ENCODE data around the gene SENP2. TPM values are rescaled to one million over a fixed set of nuclear protein-coding genes. Genes with fewer than 3 reads are reported as not detected.

The SENP2 gene
- total RNA-seq (29.1 TPM), polyA plus RNA-seq (12.4 TPM)
- long read RNA-seq, donor 1, full-length matches to known transcripts, result 1 of 1 reads
- long read RNA-seq, donor 1, partial matches to known transcripts, result 0 of 1 reads
- long read RNA-seq, donor 1, other reads (novel, unspliced or antisense), result 0 of 1 reads
- long read RNA-seq, donor 2, result 0 reads
- long read RNA-seq, donor 3, full-length matches to known transcripts, result 1 of 1 reads
- long read RNA-seq, donor 3, partial matches to known transcripts, result 0 of 1 reads
- long read RNA-seq, donor 3, other reads (novel, unspliced or antisense), result 0 of 1 reads
- long read RNA-seq, donor 4, result 0 reads
- long read RNA-seq, donor 5, full-length matches to known transcripts, result 1 of 1 reads
- long read RNA-seq, donor 5, partial matches to known transcripts, result 0 of 1 reads
- long read RNA-seq, donor 5, other reads (novel, unspliced or antisense), result 0 of 1 reads
- long read RNA-seq, donor 6, full-length matches to known transcripts, result 3 of 3 reads
- long read RNA-seq, donor 6, partial matches to known transcripts, result 0 of 3 reads
- long read RNA-seq, donor 6, other reads (novel, unspliced or antisense), result 0 of 3 reads
- long read RNA-seq, donor 7, full-length matches to known transcripts, result 2 of 2 reads
- long read RNA-seq, donor 7, partial matches to known transcripts, result 0 of 2 reads
- long read RNA-seq, donor 7, other reads (novel, unspliced or antisense), result 0 of 2 reads
- long read RNA-seq, donor 8, result 0 reads
- long read RNA-seq, donor 9, full-length matches to known transcripts, result 4 of 4 reads
- long read RNA-seq, donor 9, partial matches to known transcripts, result 0 of 4 reads
- long read RNA-seq, donor 9, other reads (novel, unspliced or antisense), result 0 of 4 reads
- long read RNA-seq, donor 10, full-length matches to known transcripts, result 5 of 5 reads
- long read RNA-seq, donor 10, partial matches to known transcripts, result 0 of 5 reads
- long read RNA-seq, donor 10, other reads (novel, unspliced or antisense), result 0 of 5 reads

GRCh38 chr3:185585859-185586685 lies at the start of gene SENP2:
Gene SENP2, plus strand, starts transcription at chr3:185586295. Its CDS starts 119 bp downstream, at chr3:185586414.
- under 1% methylated on average over 64 of the region's 64 CpGs for WGBS
- Histone ChIP-seq H3K27me3 (ENCODE audit: control insufficient read depth in 2 of 2, insufficient read depth in 1 of 2, low read length in 1 of 2) (no peaks in the 10 kb centered on the region), H3K27ac (ENCODE audit: low read depth in 1 of 2, low read length in 1 of 2) (peak within 1 kb of the TSS; percentile 93 to 96), H3K4me3 (ENCODE audit: low read length in 2 of 2) (peak within 1 kb of the TSS; percentile 73), H3K9me3 (ENCODE audit: control insufficient read depth in 2 of 2, insufficient read depth in 1 of 2, low read length in 1 of 2) (no peaks in the 10 kb centered on the region), H3K36me3 (ENCODE audit: control insufficient read depth in 2 of 2, insufficient read depth in 2 of 2, low read length in 1 of 2) (peaks cover 0 to 6% of the 10 kb centered on the region in 2 donors), H3K4me1 (ENCODE audit: control insufficient read depth in 2 of 2, insufficient read depth in 2 of 2, low read length in 2 of 2) (peaks cover 9 to 18% of the 10 kb centered on the region in 2 donors)
- DNase-seq (ENCODE audit: low read depth in 6 of 9, low spot score in 9 of 9), result peak; percentile 97 to 99 (median 98)

- Histone ChIP-seq H3K4me3 (ENCODE audit: low read length in 2 of 2) (no peak overlapping the region), H3K27me3 (ENCODE audit: control insufficient read depth in 2 of 2, insufficient read depth in 1 of 2, low read length in 1 of 2) (no peaks in the 10 kb centered on the region), H3K27ac (ENCODE audit: low read depth in 1 of 2, low read length in 1 of 2) (peak overlapping the region in 1 of 2 donors; percentile 32), H3K9me3 (ENCODE audit: control insufficient read depth in 2 of 2, insufficient read depth in 1 of 2, low read length in 1 of 2) (no peaks in the 10 kb centered on the region), H3K4me1 (ENCODE audit: control insufficient read depth in 2 of 2, insufficient read depth in 2 of 2, low read length in 2 of 2) (peaks cover 0 to 6% of the 10 kb centered on the region in 2 donors), H3K36me3 (ENCODE audit: control insufficient read depth in 2 of 2, insufficient read depth in 2 of 2, low read length in 1 of 2) (no peaks in the 10 kb centered on the region)
- DNase-seq (ENCODE audit: low read depth in 6 of 9, low spot score in 9 of 9), result peak in 3 of 9 donors; percentile 5 to 43 (median 18)
- 48% methylated on average over 9 of the region's 9 CpGs for WGBS
Measured at GRCh38 chr3:185537369-185537970, 48.6 kb upstream of the SENP2 start.

- 89% methylated on average over 2 of the region's 2 CpGs for WGBS
Measured at GRCh38 chr3:185539934-185540333, 46.2 kb upstream of the SENP2 start.

GRCh38 chr3:185540695-185541094 lies 45.4 kb upstream of the SENP2 start:
- no peaks in the 10 kb centered on the region for H3K27me3 ChIP-seq (ENCODE audit: control insufficient read depth in 2 of 2, insufficient read depth in 1 of 2, low read length in 1 of 2)
- H3K4me3 ChIP-seq (ENCODE audit: low read length in 2 of 2), result no peak overlapping the region
- WGBS, result 96% methylated on average over 7 of the region's 7 CpGs
- no peak for DNase-seq (ENCODE audit: low read depth in 6 of 9, low spot score in 9 of 9)
- no peaks in the 10 kb centered on the region for H3K36me3 ChIP-seq (ENCODE audit: control insufficient read depth in 2 of 2, insufficient read depth in 2 of 2, low read length in 1 of 2)
- H3K4me1 ChIP-seq (ENCODE audit: control insufficient read depth in 2 of 2, insufficient read depth in 2 of 2, low read length in 2 of 2), result peaks cover 0 to 6% of the 10 kb centered on the region in 2 donors
- no peak overlapping the region for H3K27ac ChIP-seq (ENCODE audit: low read depth in 1 of 2, low read length in 1 of 2)
- no peaks in the 10 kb centered on the region for H3K9me3 ChIP-seq (ENCODE audit: control insufficient read depth in 2 of 2, insufficient read depth in 1 of 2, low read length in 1 of 2)

More at GRCh38 chr3:185539934-185540333, 46.2 kb upstream of the SENP2 start:
- Histone ChIP-seq H3K4me3 (ENCODE audit: low read length in 2 of 2) (no peak overlapping the region), H3K27ac (ENCODE audit: low read depth in 1 of 2, low read length in 1 of 2) (no peak overlapping the region), H3K36me3 (ENCODE audit: control insufficient read depth in 2 of 2, insufficient read depth in 2 of 2, low read length in 1 of 2) (no peaks in the 10 kb centered on the region), H3K4me1 (ENCODE audit: control insufficient read depth in 2 of 2, insufficient read depth in 2 of 2, low read length in 2 of 2) (peaks cover 0 to 6% of the 10 kb centered on the region in 2 donors), H3K9me3 (ENCODE audit: control insufficient read depth in 2 of 2, insufficient read depth in 1 of 2, low read length in 1 of 2) (no peaks in the 10 kb centered on the region), H3K27me3 (ENCODE audit: control insufficient read depth in 2 of 2, insufficient read depth in 1 of 2, low read length in 1 of 2) (no peaks in the 10 kb centered on the region)
- DNase-seq (ENCODE audit: low read depth in 6 of 9, low spot score in 9 of 9), result no peak

- Histone ChIP-seq H3K36me3 (ENCODE audit: control insufficient read depth in 2 of 2, insufficient read depth in 2 of 2, low read length in 1 of 2) (no peaks in the 10 kb centered on the region), H3K4me1 (ENCODE audit: control insufficient read depth in 2 of 2, insufficient read depth in 2 of 2, low read length in 2 of 2) (no peaks in the 10 kb centered on the region), H3K27ac (ENCODE audit: low read depth in 1 of 2, low read length in 1 of 2) (no peak overlapping the region), H3K27me3 (ENCODE audit: control insufficient read depth in 2 of 2, insufficient read depth in 1 of 2, low read length in 1 of 2) (no peaks in the 10 kb centered on the region), H3K4me3 (ENCODE audit: low read length in 2 of 2) (no peak overlapping the region), H3K9me3 (ENCODE audit: control insufficient read depth in 2 of 2, insufficient read depth in 1 of 2, low read length in 1 of 2) (no peaks in the 10 kb centered on the region)
- no peak for DNase-seq (ENCODE audit: low read depth in 6 of 9, low spot score in 9 of 9)
- 88% methylated on average over 3 of the region's 3 CpGs for WGBS
Measured at GRCh38 chr3:185549122-185549521, 37.0 kb upstream of the SENP2 start.

- 78% methylated on average over 3 of the region's 3 CpGs for WGBS
- H3K36me3 ChIP-seq (ENCODE audit: control insufficient read depth in 2 of 2, insufficient read depth in 2 of 2, low read length in 1 of 2), result no peaks in the 10 kb centered on the region
- H3K9me3 ChIP-seq (ENCODE audit: control insufficient read depth in 2 of 2, insufficient read depth in 1 of 2, low read length in 1 of 2), result no peaks in the 10 kb centered on the region
- DNase-seq (ENCODE audit: low read depth in 6 of 9, low spot score in 9 of 9), result no peak
- H3K4me1 ChIP-seq (ENCODE audit: control insufficient read depth in 2 of 2, insufficient read depth in 2 of 2, low read length in 2 of 2), result no peaks in the 10 kb centered on the region
- no peak overlapping the region for H3K27ac ChIP-seq (ENCODE audit: low read depth in 1 of 2, low read length in 1 of 2)
- H3K4me3 ChIP-seq (ENCODE audit: low read length in 2 of 2), result no peak overlapping the region
- no peaks in the 10 kb centered on the region for H3K27me3 ChIP-seq (ENCODE audit: control insufficient read depth in 2 of 2, insufficient read depth in 1 of 2, low read length in 1 of 2)
Measured at GRCh38 chr3:185549651-185550111, 36.4 kb upstream of the SENP2 start.

GRCh38 chr3:185552358-185552877 lies 33.7 kb upstream of the SENP2 start, which contains the start of gene LIPH:
Gene LIPH, minus strand, starts transcription at chr3:185552588. Its CDS starts 117 bp downstream, at chr3:185552471.
- Histone ChIP-seq H3K9me3 (ENCODE audit: control insufficient read depth in 2 of 2, insufficient read depth in 1 of 2, low read length in 1 of 2) (no peaks in the 10 kb centered on the region), H3K27ac (ENCODE audit: low read depth in 1 of 2, low read length in 1 of 2) (no peak within 1 kb of the TSS), H3K36me3 (ENCODE audit: control insufficient read depth in 2 of 2, insufficient read depth in 2 of 2, low read length in 1 of 2) (no peaks in the 10 kb centered on the region), H3K27me3 (ENCODE audit: control insufficient read depth in 2 of 2, insufficient read depth in 1 of 2, low read length in 1 of 2) (no peaks in the 10 kb centered on the region), H3K4me1 (ENCODE audit: control insufficient read depth in 2 of 2, insufficient read depth in 2 of 2, low read length in 2 of 2) (no peaks in the 10 kb centered on the region), H3K4me3 (ENCODE audit: low read length in 2 of 2) (no peak within 1 kb of the TSS)
- DNase-seq (ENCODE audit: low read depth in 6 of 9, low spot score in 9 of 9), result no peak
- WGBS, result 57% methylated on average over 6 of the region's 6 CpGs

GRCh38 chr3:185555101-185555501 lies 31.0 kb upstream of the SENP2 start:
- no peaks in the 10 kb centered on the region for H3K36me3 ChIP-seq (ENCODE audit: control insufficient read depth in 2 of 2, insufficient read depth in 2 of 2, low read length in 1 of 2)
- no peak for DNase-seq (ENCODE audit: low read depth in 6 of 9, low spot score in 9 of 9)
- 98% methylated on average over 4 of the region's 4 CpGs for WGBS
- no peaks in the 10 kb centered on the region for H3K4me1 ChIP-seq (ENCODE audit: control insufficient read depth in 2 of 2, insufficient read depth in 2 of 2, low read length in 2 of 2)
- no peaks in the 10 kb centered on the region for H3K9me3 ChIP-seq (ENCODE audit: control insufficient read depth in 2 of 2, insufficient read depth in 1 of 2, low read length in 1 of 2)
- no peak overlapping the region for H3K27ac ChIP-seq (ENCODE audit: low read depth in 1 of 2, low read length in 1 of 2)
- no peaks in the 10 kb centered on the region for H3K27me3 ChIP-seq (ENCODE audit: control insufficient read depth in 2 of 2, insufficient read depth in 1 of 2, low read length in 1 of 2)
- H3K4me3 ChIP-seq (ENCODE audit: low read length in 2 of 2), result no peak overlapping the region

Data from thymus (tissue), 14 donors.